ENCODE measurements around the gene TBC1D7. TPM values are rescaled to one million over a fixed set of nuclear protein-coding genes. Genes with fewer than 3 reads are reported as not detected.

The TBC1D7 gene
- total and polyA plus RNA-seq, 10 donors = 10.9 to 20.9 (median 15.7) TPM

GRCh38 chr6:13290335-13290734, 38.0 kb downstream of the TBC1D7 start:
- peaks cover 0 to 21% (median 17%) of the 10 kb centered on the region in 8 donors for H3K9me3 ChIP-seq
- 97 to 100% (median 98%) methylated on average over 2 of the region's 2 CpGs for WGBS, 5 donors
- no peak for DNase-seq
- peak overlapping the region in 1 of 8 donors; percentile 23 for H3K27ac ChIP-seq
- no peak overlapping the region for H3K4me3 ChIP-seq
- TF ChIP-seq POLR2AphosphoS5 (IDR thresholded peaks at IDR 0.05) (no peak), CTCF (IDR thresholded peaks at IDR 0.05 in 8 of 11, conservative IDR thresholded peaks at IDR 0.05 in 3 of 11) (no peak), POLR2A (IDR thresholded peaks at IDR 0.05) (no peak)
- intact Hi-C loops (cut with DNase I; ENCODE audit: low total_unique reads) = no loop called here
- peaks cover 0 to 100% (median 42%) of the 10 kb centered on the region in 6 donors for H3K36me3 ChIP-seq
- no peaks in the 10 kb centered on the region for H3K27me3 ChIP-seq (replicated peaks in 1 of 7)
- peaks cover 0 to 32% (median 17%) of the 10 kb centered on the region in 6 donors for H3K4me1 ChIP-seq

- Histone ChIP-seq H3K9me3 (peaks cover 0 to 21% (median 17%) of the 10 kb centered on the region in 8 donors), H3K4me3 (no peak overlapping the region), H3K4me1 (peaks cover 0 to 32% (median 17%) of the 10 kb centered on the region in 6 donors), H3K36me3 (peaks cover 0 to 100% (median 46%) of the 10 kb centered on the region in 6 donors), H3K27me3 (replicated peaks in 1 of 7) (no peaks in the 10 kb centered on the region), H3K27ac (peak overlapping the region in 2 of 8 donors; percentile 21 to 23)
- WGBS, 5 donors = 79 to 88% (median 86%) methylated on average over 9 of the region's 9 CpGs
- intact Hi-C loops (cut with DNase I; ENCODE audit: low total_unique reads) = no loop called here
- DNase-seq = no peak
- TF ChIP-seq POLR2AphosphoS5 (IDR thresholded peaks at IDR 0.05) = no peak
Measured at GRCh38 chr6:13289789-13290318, 38.5 kb downstream of the TBC1D7 start.

- 77 to 93% (median 81%) methylated on average over 13 of the region's 13 CpGs for WGBS, 5 donors
Measured at GRCh38 chr6:13288969-13289391, 39.4 kb downstream of the TBC1D7 start.

GRCh38 chr6:13288481-13288880, 39.9 kb downstream of the TBC1D7 start:
- 81 to 98% (median 94%) methylated on average over 9 of the region's 9 CpGs for WGBS, 5 donors
- H3K4me3 ChIP-seq = no peak overlapping the region
- intact Hi-C loops (cut with DNase I; ENCODE audit: low total_unique reads) = no loop called here
- H3K9me3 ChIP-seq = peaks cover 0 to 21% (median 17%) of the 10 kb centered on the region in 8 donors
- peaks cover 0 to 31% (median 16%) of the 10 kb centered on the region in 6 donors for H3K4me1 ChIP-seq
- H3K36me3 ChIP-seq = peaks cover 0 to 99% (median 42%) of the 10 kb centered on the region in 6 donors
- TF ChIP-seq POLR2A (IDR thresholded peaks at IDR 0.05) (no peak), POLR2AphosphoS5 (IDR thresholded peaks at IDR 0.05) (peak in 1 of 3 donors; percentile 11), CTCF (IDR thresholded peaks at IDR 0.05 in 8 of 11, conservative IDR thresholded peaks at IDR 0.05 in 3 of 11) (no peak)
- no peak for DNase-seq
- no peak overlapping the region for H3K27ac ChIP-seq
- H3K27me3 ChIP-seq (replicated peaks in 1 of 7) = no peaks in the 10 kb centered on the region

More at GRCh38 chr6:13288969-13289391, 39.4 kb downstream of the TBC1D7 start:
- peak in 1 of 3 donors; percentile 31 for TF ChIP-seq POLR2AphosphoS5 (IDR thresholded peaks at IDR 0.05)
- TF ChIP-seq POLR2A (IDR thresholded peaks at IDR 0.05) = no peak
- Histone ChIP-seq H3K4me3 (no peak overlapping the region), H3K27ac (peak overlapping the region in 1 of 8 donors; percentile 1), H3K9me3 (peaks cover 0 to 21% (median 17%) of the 10 kb centered on the region in 8 donors), H3K27me3 (replicated peaks in 1 of 7) (no peaks in the 10 kb centered on the region), H3K36me3 (peaks cover 0 to 99% (median 41%) of the 10 kb centered on the region in 6 donors), H3K4me1 (peaks cover 0 to 31% (median 16%) of the 10 kb centered on the region in 6 donors)
- intact Hi-C loops (cut with DNase I; ENCODE audit: low total_unique reads) = no loop called here
- DNase-seq = no peak

GRCh38 chr6:13287104-13287503, 41.2 kb downstream of the TBC1D7 start:
- peaks cover 0 to 21% (median 17%) of the 10 kb centered on the region in 8 donors for H3K9me3 ChIP-seq
- WGBS, 5 donors = 88 to 97% (median 93%) methylated on average over 7 of the region's 7 CpGs
- H3K4me3 ChIP-seq = no peak overlapping the region
- no peak for DNase-seq
- H3K4me1 ChIP-seq = peaks cover 0 to 34% (median 16%) of the 10 kb centered on the region in 6 donors
- no peak overlapping the region for H3K27ac ChIP-seq
- TF ChIP-seq POLR2A (IDR thresholded peaks at IDR 0.05) = no peak
- TF ChIP-seq CTCF (IDR thresholded peaks at IDR 0.05 in 8 of 11, conservative IDR thresholded peaks at IDR 0.05 in 3 of 11) = no peak
- TF ChIP-seq POLR2AphosphoS5 (IDR thresholded peaks at IDR 0.05) = no peak
- peaks cover 0 to 99% (median 41%) of the 10 kb centered on the region in 6 donors for H3K36me3 ChIP-seq
- no peaks in the 10 kb centered on the region for H3K27me3 ChIP-seq (replicated peaks in 1 of 7)
- intact Hi-C loops (cut with DNase I; ENCODE audit: low total_unique reads) = no loop called here
